CD4-positive, alpha-beta T cell (primary cell): ENCODE measurements around the gene TBCD. TPM values are rescaled to one million over a fixed set of nuclear protein-coding genes. Genes with fewer than 3 reads are reported as not detected.
A peak's percentile ranks its signal among the peaks of the same experiment; 100 is the strongest.
"Not testable (repeated sequence)": the region's sequence is repeated elsewhere in the genome, so short reads cannot be mapped to it uniquely, and the experiment has no call there.

ENCODE experiments used
- ATAC-seq: fragments of 200-7000 bp; cut with Tn5 transposase; one replicate; pipeline ENCODE4 v1.10.0; 2022; ENCODE audit warnings: mild to moderate bottlenecking; ENCODE audit not compliant: poor library complexity
- CTCF ChIA-PET: fragments of 350-600 bp; sonication (Branson Sonifier 250); formaldehyde crosslinking; loops from one replicate; lab custom pipeline; 2021; ENCODE audit warnings: antibody characterized with exemption, inconsistent platforms; lab: Charles Lee
- POLR2A ChIA-PET: fragments of 350-600 bp; sonication (Branson Sonifier 250); formaldehyde crosslinking; loops from one replicate; lab custom pipeline; 2021; ENCODE audit warnings: antibody characterized with exemption, inconsistent platforms; lab: Charles Lee
- DNase-seq, 14 experiments: peaks; one replicate each; pipeline ENCODE4 v3.0.0-alpha.2; 2013 to 2020; ENCODE audit warnings: mixed read lengths in 2 of 14
- H3K27ac ChIP-seq, 2 donors: one replicate each; pipeline versions ENCODE4 v1.5.1 to v1.7.0; 2013; ENCODE audit warnings: low read length in 2 of 2, low read depth in 1 of 2, mild to moderate bottlenecking in 1 of 2
- H3K27me3 ChIP-seq, 2 experiments: 1 replicate in 1 of 2; 2 replicates in 1 of 2; pipeline versions ENCODE4 v1.6.1 to v1.7.0; 2013; ENCODE audit warnings: low read length in 2 of 2, control low read depth in 1 of 2, mild to moderate bottlenecking in 1 of 2, moderate library complexity in 1 of 2; ENCODE audit not compliant: insufficient read depth in 2 of 2, control insufficient read depth in 1 of 2
- H3K36me3 ChIP-seq: one replicate; pipeline ENCODE4 v1.6.1; 2013; ENCODE audit warnings: low read length, control low read depth; ENCODE audit not compliant: insufficient read depth
- H3K4me1 ChIP-seq: one replicate; pipeline ENCODE4 v1.6.1; 2013; ENCODE audit warnings: low read length, control low read depth; ENCODE audit not compliant: insufficient read depth
- H3K4me3 ChIP-seq: one replicate; pipeline ENCODE4 v1.5.1; 2013; ENCODE audit warnings: mild to moderate bottlenecking, low read length, moderate library complexity
- H3K9me3 ChIP-seq, 2 experiments: 1 replicate in 1 of 2; 2 replicates in 1 of 2; pipeline versions ENCODE4 v1.6.1 to v1.7.0; 2013; ENCODE audit warnings: low read length in 2 of 2, mild to moderate bottlenecking in 2 of 2, control low read depth in 1 of 2, moderate library complexity in 1 of 2; ENCODE audit not compliant: control insufficient read depth in 1 of 2, insufficient read depth in 1 of 2
- H3K27ac Mint-ChIP-seq: one replicate; pipeline ENCODE4 v1.8.0; 2020; ENCODE audit warnings: mixed read lengths
- H3K27me3 Mint-ChIP-seq: one replicate; pipeline ENCODE4 v1.8.0; 2021; ENCODE audit warnings: mixed read lengths
- H3K36me3 Mint-ChIP-seq: one replicate; pipeline ENCODE4 v1.8.0; 2021; ENCODE audit warnings: low read depth, mixed read lengths
- H3K4me1 Mint-ChIP-seq: one replicate; pipeline ENCODE4 v1.8.0; 2021; ENCODE audit warnings: low read depth, mixed read lengths
- H3K4me3 Mint-ChIP-seq: one replicate; pipeline ENCODE4 v1.8.0; 2020; ENCODE audit warnings: mild to moderate bottlenecking, mixed read lengths
- H3K9me3 Mint-ChIP-seq: one replicate; pipeline ENCODE4 v1.8.0; 2020; ENCODE audit warnings: mixed read lengths
- CTCF ChIP-seq: fragments of 200-600 bp; IDR thresholded peaks from one replicate; pipeline ENCODE4 v1.8.0; 2022; ENCODE audit warnings: antibody characterized with exemption, mild to moderate bottlenecking
- intact Hi-C, 2 experiments: fragments of 100-400 bp; cut with DNase I in 1 of 2; cut with micrococcal nuclease in 1 of 2; formaldehyde crosslinking; loops; one replicate each; pipeline versions ENCODE4 v1.15.1 to v1.9.0; 2023 to 2025; cut with DNase I, micrococcal nuclease
- total RNA-seq, 174 experiments: library from RNA in 2 of 174; stranded (reverse) in 2 of 174; gene quantifications; one replicate each; pipeline ENCODE4 v1.2.3 and lab custom pipeline; 2021 to 2026

The TBCD gene
- total RNA-seq, 2 experiments from 2014 or later, result 74.6 to 80.3 TPM

- H3K4me1 Mint-ChIP-seq, result peaks cover 7% of the 10 kb centered on the region
- peak in 1 of 14 experiments; percentile 21 for DNase-seq
- ATAC-seq, result no peak
- H3K36me3 Mint-ChIP-seq, result no peaks in the 10 kb centered on the region
- no peaks in the 10 kb centered on the region for H3K9me3 ChIP-seq
- TF ChIP-seq CTCF, result no peak
- no peaks in the 10 kb centered on the region for H3K9me3 Mint-ChIP-seq
- ChIA-PET POLR2A (no interaction called here), CTCF (no interaction called here)
- H3K27me3 Mint-ChIP-seq, result no peaks in the 10 kb centered on the region
- H3K4me3 Mint-ChIP-seq, result no peak overlapping the region
- intact Hi-C loops, result no loop called here
- H3K27ac Mint-ChIP-seq, result no peak overlapping the region
- H3K27ac ChIP-seq, result no peak overlapping the region
- H3K4me1 ChIP-seq, result peaks cover 6% of the 10 kb centered on the region
- no peak overlapping the region for H3K4me3 ChIP-seq
- no peaks in the 10 kb centered on the region for H3K27me3 ChIP-seq
- H3K36me3 ChIP-seq, result no peaks in the 10 kb centered on the region
Observed at GRCh38 chr17:82965371-82965770, 213.5 kb downstream of the TBCD start.

- POLR2A ChIA-PET, result no interaction called here
- DNase-seq, result peak in 1 of 14 experiments; percentile 19
- CTCF ChIA-PET, result no interaction called here
Observed at GRCh38 chr17:82966415-82966814, 214.6 kb downstream of the TBCD start.

GRCh38 chr17:82967268-82968032 is 215.6 kb downstream of the TBCD start:
- Mint-ChIP-seq H3K4me1 (peaks cover 13% of the 10 kb centered on the region), H3K9me3 (no peaks in the 10 kb centered on the region), H3K4me3 (no peak overlapping the region), H3K27ac (no peak overlapping the region), H3K36me3 (no peaks in the 10 kb centered on the region), H3K27me3 (no peaks in the 10 kb centered on the region)
- intact Hi-C loops, result no loop called here
- Histone ChIP-seq H3K36me3 (no peaks in the 10 kb centered on the region), H3K4me3 (no peak overlapping the region), H3K9me3 (no peaks in the 10 kb centered on the region), H3K27me3 (no peaks in the 10 kb centered on the region), H3K27ac (no peak overlapping the region), H3K4me1 (peaks cover 6% of the 10 kb centered on the region)
- DNase-seq (no peak), ATAC-seq (no peak)
- no peak for TF ChIP-seq CTCF
- ChIA-PET POLR2A (no interaction called here), CTCF (no interaction called here)

More at GRCh38 chr17:82966415-82966814, 214.6 kb downstream of the TBCD start:
- Histone ChIP-seq H3K36me3 (no peaks in the 10 kb centered on the region), H3K4me3 (no peak overlapping the region), H3K27me3 (no peaks in the 10 kb centered on the region), H3K4me1 (peaks cover 6% of the 10 kb centered on the region), H3K9me3 (no peaks in the 10 kb centered on the region), H3K27ac (no peak overlapping the region)
- no peaks in the 10 kb centered on the region for H3K27me3 Mint-ChIP-seq
- H3K4me1 Mint-ChIP-seq, result peaks cover 13% of the 10 kb centered on the region
- H3K4me3 Mint-ChIP-seq, result no peak overlapping the region
- ATAC-seq, result no peak
- H3K9me3 Mint-ChIP-seq, result no peaks in the 10 kb centered on the region
- intact Hi-C loops, result no loop called here
- H3K36me3 Mint-ChIP-seq, result no peaks in the 10 kb centered on the region
- H3K27ac Mint-ChIP-seq, result no peak overlapping the region
- TF ChIP-seq CTCF, result no peak

- H3K4me3 ChIP-seq, H3K27ac ChIP-seq, H3K27me3 Mint-ChIP-seq, H3K9me3 ChIP-seq, CTCF ChIA-PET, H3K36me3 Mint-ChIP-seq, DNase-seq, H3K4me1 ChIP-seq, H3K9me3 Mint-ChIP-seq, ATAC-seq, H3K36me3 ChIP-seq, intact Hi-C loops, H3K27ac Mint-ChIP-seq, POLR2A ChIA-PET, H3K4me3 Mint-ChIP-seq, H3K27me3 ChIP-seq: not testable (repeated sequence)
- peaks cover 10% of the 10 kb centered on the region for H3K4me1 Mint-ChIP-seq
Observed at GRCh38 chr17:82968033-82968841, 216.4 kb downstream of the TBCD start.
